Mucosa of descending colon (tissue), 3 donors: ENCODE results near the gene ZNF423. TPM values are rescaled to one million over a fixed set of nuclear protein-coding genes. Genes with fewer than 3 reads are reported as not detected.

Experiments used
- ATAC-seq: fragments of 200-7000 bp; cut with Tn5 transposase; one replicate; pipeline ENCODE4 v1.9.1; 2020; ENCODE audit warnings: mild to moderate bottlenecking, moderate library complexity
- DNase-seq, 3 donors: peaks; one replicate each; pipeline ENCODE4 v3.0.0-alpha.2; 2020
- H3K36me3 ChIP-seq: fragments of 200-600 bp; one replicate; pipeline ENCODE4 v1.8.0; 2021; ENCODE audit warnings: low read depth, mild to moderate bottlenecking
- H3K4me1 ChIP-seq: fragments of 200-600 bp; one replicate; pipeline ENCODE4 v1.8.0; 2021; ENCODE audit warnings: low read depth, mild to moderate bottlenecking
- H3K4me3 ChIP-seq: fragments of 200-600 bp; one replicate; pipeline ENCODE4 v1.8.0; 2021; ENCODE audit warnings: mild to moderate bottlenecking
- H3K9me3 ChIP-seq: fragments of 200-600 bp; one replicate; pipeline ENCODE4 v1.8.0; 2021; ENCODE audit warnings: mild to moderate bottlenecking
- intact Hi-C, 2 donors: fragments of 100-400 bp; cut with DNase I in 1 of 2; cut with micrococcal nuclease in 1 of 2; formaldehyde crosslinking; loops; one replicate each; pipeline versions ENCODE4 v1.11.0 to v1.11.1; 2022; cut with DNase I, micrococcal nuclease
- total RNA-seq, 3 donors: library from RNA; stranded (reverse); fragmentation: NEBNext Ultra II Directional in 2 of 3; extraction: Animal tissue kit (Norgen Biotek cat#: 25700) in 2 of 3; gene quantifications; one replicate each; pipeline versions ENCODE4 v1.2.1 to v1.2.4, GENCODE V29; 2021 to 2023
- TF ChIP-seq, protein P1 (sequence below): fragments of 200-600 bp; IDR thresholded peaks from one replicate; pipeline ENCODE4 v1.8.0; 2022; ENCODE audit warnings: antibody characterized with exemption, mild to moderate bottlenecking
- donor health status: DM: no; HTN: no; CAD: no; lungs with moderate emphysema.
- donor health status: DM: no; HTN: no; CAD: no.
- donor health status: DM: no; HTN: yes; CAD: no.

The ZNF423 gene
- total RNA-seq, 3 donors from 2014 or later, result 6.7 to 11.6 (median 11.0) TPM

DNA sequence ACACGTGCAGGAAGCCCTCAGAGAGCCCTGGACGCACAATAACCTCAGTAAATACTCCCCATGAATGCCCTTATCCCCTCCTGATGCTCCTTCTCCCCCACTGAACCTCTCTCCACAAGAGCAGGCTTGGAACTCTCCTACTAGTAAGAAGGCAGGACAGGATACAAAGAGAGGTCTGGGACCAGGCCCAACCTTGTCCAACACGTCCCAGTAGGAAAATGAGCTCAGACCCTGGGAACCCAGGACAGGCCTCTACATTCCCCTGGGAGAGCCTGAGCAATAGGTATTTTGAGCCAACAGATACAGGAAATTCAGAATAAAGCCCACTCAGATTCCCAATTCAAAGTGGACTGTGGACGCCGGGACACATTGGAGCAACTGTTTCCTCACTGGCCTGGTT lies 19.2 kb downstream of the ZNF423 start:
- intact Hi-C loops, result no loop called here
- no peak for DNase-seq

DNA sequence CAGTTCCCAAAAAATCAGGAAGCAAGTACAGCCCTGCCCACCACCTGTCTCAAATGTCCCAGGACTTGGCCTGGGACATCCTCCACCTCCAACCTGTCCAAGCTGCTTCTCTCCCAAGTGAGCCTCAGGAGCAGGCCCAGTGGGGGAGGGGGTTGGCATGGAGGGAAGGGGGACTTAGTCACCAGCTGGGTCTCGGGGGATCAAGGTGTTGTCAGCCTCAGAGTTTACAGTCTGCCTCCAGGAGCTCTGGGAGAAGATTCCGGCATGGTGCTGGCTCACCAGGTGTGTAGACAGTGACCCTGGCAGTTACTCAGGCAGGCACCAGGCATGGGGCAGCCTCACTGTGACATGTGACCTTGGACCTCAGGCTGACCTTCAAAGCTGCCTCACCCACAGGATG lies 19.7 kb downstream of the ZNF423 start:
- Histone ChIP-seq H3K4me3 (no peak overlapping the region), H3K36me3 (no peaks in the 10 kb centered on the region), H3K4me1 (peaks cover 3% of the 10 kb centered on the region), H3K9me3 (no peaks in the 10 kb centered on the region)
- TF ChIP-seq, protein P1, sequence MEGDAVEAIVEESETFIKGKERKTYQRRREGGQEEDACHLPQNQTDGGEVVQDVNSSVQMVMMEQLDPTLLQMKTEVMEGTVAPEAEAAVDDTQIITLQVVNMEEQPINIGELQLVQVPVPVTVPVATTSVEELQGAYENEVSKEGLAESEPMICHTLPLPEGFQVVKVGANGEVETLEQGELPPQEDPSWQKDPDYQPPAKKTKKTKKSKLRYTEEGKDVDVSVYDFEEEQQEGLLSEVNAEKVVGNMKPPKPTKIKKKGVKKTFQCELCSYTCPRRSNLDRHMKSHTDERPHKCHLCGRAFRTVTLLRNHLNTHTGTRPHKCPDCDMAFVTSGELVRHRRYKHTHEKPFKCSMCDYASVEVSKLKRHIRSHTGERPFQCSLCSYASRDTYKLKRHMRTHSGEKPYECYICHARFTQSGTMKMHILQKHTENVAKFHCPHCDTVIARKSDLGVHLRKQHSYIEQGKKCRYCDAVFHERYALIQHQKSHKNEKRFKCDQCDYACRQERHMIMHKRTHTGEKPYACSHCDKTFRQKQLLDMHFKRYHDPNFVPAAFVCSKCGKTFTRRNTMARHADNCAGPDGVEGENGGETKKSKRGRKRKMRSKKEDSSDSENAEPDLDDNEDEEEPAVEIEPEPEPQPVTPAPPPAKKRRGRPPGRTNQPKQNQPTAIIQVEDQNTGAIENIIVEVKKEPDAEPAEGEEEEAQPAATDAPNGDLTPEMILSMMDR, result no peak
- DNase-seq (no peak), ATAC-seq (no peak)
- intact Hi-C loops, result no loop called here

More for the DNA sequence above, 19.2 kb downstream of the ZNF423 start:
- H3K9me3 ChIP-seq, result no peaks in the 10 kb centered on the region
- peaks cover 3% of the 10 kb centered on the region for H3K4me1 ChIP-seq
- TF ChIP-seq, protein P1, result no peak
- no peak for ATAC-seq
- H3K36me3 ChIP-seq, result no peaks in the 10 kb centered on the region
- no peak overlapping the region for H3K4me3 ChIP-seq

DNA sequence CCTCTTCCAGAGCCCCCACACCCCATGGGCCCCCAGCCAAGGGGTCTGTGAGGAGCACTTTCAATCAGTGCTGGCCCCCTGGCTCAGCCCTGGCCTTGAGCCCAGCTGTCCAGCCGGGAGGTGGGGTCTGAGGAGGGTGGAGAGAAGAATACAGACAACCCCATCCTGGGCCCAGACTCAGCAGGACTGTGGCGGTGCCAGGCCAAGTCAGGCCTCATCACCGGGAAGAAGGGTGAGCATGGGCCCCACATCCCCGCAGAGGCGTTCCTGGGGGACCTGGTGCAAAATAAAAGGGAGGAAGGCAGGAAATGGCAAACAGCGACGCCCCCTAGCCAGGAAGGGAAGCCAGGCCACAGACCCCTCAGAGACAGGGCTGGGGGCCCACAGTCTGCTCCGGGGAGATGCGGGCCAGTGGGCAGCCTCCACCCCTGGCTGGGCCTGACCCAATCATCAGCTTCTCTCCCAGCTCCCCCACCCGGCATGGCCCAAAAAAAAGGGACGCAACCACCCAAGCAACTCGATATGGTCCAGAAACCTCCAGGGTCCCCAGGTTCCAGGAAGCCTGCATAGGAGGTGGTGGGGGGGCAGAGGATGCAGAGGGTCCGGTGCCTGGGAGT lies 20.6 kb downstream of the ZNF423 start:
- Histone ChIP-seq H3K9me3 (no peaks in the 10 kb centered on the region), H3K4me3 (no peak overlapping the region), H3K36me3 (no peaks in the 10 kb centered on the region), H3K4me1 (peaks cover 3% of the 10 kb centered on the region)
- intact Hi-C loops, result no loop called here
- ATAC-seq (no peak), DNase-seq (no peak)
- TF ChIP-seq, protein P1, result no peak

DNA sequence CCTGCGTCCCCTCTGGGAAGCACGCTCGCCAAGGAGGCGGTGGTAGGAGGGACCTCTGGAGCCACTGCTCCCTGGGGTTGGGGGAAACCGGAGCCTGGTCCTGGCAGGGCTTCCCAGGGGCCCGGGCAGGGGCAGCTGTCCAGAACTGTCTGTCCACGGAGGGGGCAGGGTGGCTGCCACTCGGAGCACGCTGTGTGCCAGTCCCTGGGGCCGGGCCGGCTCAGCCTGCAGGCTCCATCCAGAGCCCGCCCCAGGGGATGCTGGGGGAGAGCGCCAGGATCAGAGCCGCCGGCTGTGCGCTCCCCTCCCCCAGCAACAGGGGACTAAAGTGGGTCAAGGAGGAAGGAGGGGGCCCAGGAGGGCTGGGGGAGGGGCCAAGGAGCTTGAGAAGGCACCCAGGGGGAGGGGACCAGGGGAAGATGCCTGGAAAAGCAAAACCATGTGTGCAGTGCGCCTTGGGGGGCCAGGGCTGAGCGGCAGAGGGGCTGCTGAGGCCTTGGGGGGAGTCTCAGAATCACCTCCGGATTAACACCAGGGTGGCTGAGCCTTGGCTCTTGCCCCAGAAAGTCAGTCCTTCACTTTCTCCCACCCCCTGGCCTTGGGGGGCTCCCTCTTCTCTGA lies 21.3 kb downstream of the ZNF423 start:
- DNase-seq (peak; percentile 50 to 68 (median 50)), ATAC-seq (no peak)
- Histone ChIP-seq H3K36me3 (no peaks in the 10 kb centered on the region), H3K4me1 (peaks cover 3% of the 10 kb centered on the region), H3K4me3 (no peak overlapping the region), H3K9me3 (no peaks in the 10 kb centered on the region)
- TF ChIP-seq, protein P1, result no peak
- intact Hi-C loops, result no loop called here

DNA sequence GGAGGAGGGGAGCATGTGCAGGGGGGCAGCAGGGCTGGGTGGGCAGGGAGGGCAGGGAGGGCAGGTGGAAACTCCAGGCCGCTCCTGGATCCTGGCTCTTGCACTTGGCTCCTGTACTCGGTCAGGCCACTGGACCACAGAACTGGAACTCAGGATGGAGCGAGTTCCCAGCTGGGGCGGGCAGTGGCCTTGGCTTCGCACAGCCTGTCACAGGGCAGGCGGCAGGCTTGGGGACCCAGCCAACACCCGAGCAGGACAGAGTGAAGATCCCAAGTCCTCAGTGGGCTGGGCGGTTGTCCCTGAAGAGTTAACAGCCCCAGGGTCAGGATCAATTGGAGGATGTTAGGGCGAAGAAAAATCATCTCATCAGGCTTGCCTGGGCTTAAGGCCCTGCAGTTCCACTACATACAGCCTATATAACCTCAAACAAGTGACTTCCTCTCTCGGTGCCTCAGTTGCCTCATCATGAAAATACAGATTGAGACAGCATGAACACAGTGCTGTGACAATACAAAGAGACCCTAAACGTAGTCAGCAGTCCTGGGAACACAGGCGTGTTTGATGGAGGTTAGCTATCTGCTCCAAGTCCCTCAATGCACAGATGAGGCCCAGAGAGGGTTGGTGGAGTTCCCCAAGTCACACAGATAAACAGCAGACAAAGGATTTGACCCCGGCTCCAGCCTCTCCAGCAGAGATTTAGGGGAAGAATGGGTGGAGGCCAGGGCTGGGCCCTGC lies 21.9 kb downstream of the ZNF423 start:
- no peaks in the 10 kb centered on the region for H3K9me3 ChIP-seq
- intact Hi-C loops, result no loop called here
- no peak overlapping the region for H3K4me3 ChIP-seq
- H3K4me1 ChIP-seq, result peaks cover 3% of the 10 kb centered on the region
- TF ChIP-seq, protein P1, result no peak
- H3K36me3 ChIP-seq, result no peaks in the 10 kb centered on the region
- DNase-seq (no peak), ATAC-seq (no peak)
